ENCODE data around the gene IGF2R. TPM values are rescaled to one million over a fixed set of nuclear protein-coding genes. Genes with fewer than 3 reads are reported as not detected.

The IGF2R gene
- polyA plus RNA-seq, 1 donor: 124 TPM

DNA sequence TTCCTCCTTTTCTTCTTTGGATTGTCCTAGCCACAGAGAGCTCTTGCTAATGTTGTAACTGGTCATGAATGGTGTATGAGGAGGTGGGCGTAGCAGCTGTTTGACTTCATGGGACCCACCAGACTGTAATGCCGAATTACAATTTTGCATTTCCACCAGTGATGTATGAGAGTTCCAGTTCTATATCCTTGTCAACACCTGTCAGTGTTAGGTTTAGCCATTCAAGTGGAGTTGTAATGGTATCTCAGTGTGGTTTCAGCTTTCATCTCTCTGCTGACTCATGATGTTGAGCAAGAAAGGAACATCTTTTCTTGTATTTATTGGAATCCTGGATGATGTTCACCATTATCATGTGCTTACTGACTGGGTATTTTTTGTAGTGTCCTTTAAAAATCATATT, 5.1 kb downstream of the IGF2R start:
- no peak for DNase-seq (ENCODE audit: low read depth)

- DNase-seq (ENCODE audit: low read depth): no peak
Observed at GRCh38 chr6:159974932-159975331, 6.0 kb downstream of the IGF2R start.

GRCh38 chr6:159976686-159977254, 7.9 kb downstream of the IGF2R start:
- DNase-seq (ENCODE audit: low read depth): no peak

DNA sequence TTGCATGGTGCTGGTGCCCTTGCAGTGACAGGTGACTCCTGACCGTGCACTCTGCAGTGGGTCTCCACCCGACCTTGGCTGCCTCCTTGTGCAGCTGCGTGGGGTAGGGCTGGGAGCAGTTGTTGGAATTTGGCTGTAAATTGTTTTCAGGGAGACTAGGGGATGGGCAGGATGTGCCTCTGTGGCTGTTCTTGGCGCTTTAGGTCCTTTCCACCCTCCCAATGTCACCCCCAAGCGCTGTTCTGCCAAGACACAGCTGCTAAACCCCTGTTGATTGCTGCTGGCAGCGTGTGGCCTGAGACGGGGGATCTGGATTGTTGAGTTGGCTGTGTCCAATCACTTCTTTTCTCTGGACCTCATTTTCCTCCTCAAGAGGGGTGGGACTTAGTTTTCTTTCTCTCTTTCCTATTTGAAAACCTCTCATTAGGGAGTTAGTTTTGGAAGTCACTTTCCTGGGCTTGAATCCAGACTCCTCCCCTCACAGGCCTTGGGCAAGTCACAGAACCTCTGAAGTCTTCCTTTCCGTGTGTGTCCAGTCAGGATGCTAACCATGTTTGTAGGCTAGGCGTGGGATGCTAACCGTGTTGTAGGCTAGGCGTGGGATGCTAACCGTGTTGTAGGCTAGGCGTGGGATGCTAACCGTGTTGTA, 8.5 kb downstream of the IGF2R start:
- DNase-seq (ENCODE audit: low read depth): peak; percentile 92

DNA sequence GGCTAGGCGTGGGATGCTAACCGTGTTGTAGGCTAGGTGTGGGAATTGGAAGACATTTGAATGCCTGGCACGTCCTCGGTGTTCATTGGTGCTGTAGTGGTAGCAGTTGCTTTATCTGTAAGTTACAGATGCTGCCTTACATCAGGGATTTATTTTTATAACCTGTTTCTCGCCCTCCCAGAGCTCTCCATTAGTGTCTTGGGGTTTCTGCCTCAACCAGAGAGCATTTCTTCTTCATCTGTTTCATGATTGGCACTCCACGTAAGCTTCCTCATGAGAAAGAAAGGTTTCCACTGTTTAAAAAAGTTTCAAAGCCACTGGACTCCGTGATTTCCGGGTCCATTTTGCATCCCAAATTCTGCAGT, 9.0 kb downstream of the IGF2R start:
- DNase-seq (ENCODE audit: low read depth): no peak

GRCh38 chr6:159978291-159979135, 9.6 kb downstream of the IGF2R start:
- no peak for DNase-seq (ENCODE audit: low read depth)

DNA sequence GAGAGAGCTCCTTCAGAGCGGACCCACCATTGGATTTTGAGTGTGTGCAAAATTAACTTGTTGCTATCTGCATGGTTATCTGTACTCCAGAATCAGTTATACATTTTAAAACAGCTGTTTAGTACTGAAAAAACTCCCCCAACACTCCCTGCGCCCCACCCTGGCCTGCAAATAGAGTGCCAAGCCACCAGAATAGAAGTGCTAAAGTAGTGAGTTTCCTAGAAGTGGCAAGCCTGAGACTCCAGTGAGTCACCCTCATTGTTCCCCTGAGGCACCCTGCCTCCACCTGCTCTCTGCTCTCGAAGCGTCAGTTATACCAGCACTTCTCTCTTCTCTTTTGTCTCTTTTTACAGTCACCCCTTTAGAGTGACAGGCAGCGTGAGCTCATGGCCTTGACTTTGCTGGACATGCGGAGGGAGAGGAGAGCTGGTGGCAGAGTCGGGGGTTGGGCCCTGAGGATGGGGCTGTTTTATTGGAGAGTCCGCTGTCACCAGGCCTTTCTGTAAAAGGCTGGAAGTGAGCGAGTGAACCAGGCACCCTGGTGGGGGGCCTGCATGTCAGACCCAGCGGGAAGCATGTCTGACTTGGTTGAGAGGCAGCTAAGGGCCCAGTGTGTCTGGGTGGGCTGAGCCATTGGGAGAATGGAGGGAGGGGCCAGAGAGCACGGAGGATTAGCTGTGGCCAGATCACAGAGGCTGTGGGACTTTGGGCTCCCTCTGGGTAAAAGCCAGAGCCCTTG, 10.4 kb downstream of the IGF2R start:
- no peak for DNase-seq (ENCODE audit: low read depth)

DNA sequence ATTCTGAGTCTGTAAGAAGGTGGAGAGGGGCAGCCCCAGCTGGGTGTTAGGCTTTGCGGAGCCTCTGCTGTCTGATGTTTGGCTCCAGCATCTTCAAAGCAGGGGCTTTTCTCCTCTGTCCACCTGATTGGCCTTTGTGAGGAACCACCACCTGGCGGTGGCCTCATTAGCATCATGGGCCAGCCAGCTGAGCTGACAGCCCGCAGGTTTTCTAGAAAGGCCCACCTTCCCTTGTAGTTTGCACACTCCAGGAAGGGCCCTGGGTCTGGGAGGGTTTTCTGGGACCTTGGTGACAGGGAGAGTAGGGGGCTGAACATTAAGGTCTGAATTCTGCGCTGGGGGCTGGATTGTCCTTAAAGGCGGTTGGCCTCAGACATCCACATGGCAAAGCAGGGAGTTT, 11.6 kb downstream of the IGF2R start:
- no peak for DNase-seq (ENCODE audit: low read depth)

DNA sequence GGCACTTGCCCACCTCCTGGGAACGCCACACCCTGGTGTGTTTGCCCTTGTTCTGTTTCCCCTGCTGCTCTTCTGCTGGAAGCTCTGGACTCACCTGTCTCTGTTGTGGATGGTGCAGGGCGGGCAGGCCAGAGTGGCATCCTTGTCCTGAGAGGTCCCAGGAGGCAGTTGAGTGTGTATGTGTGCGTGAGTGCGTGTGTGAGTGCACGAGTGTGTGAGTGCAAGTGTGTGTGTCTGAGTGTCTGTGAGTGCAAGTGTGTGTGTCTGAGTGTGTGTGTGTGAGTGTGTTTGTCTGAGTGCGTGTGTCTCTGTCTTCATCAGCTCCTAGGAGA, 12.2 kb downstream of the IGF2R start:
- DNase-seq (ENCODE audit: low read depth): no peak

GRCh38 chr6:159981403-159982245, 12.7 kb downstream of the IGF2R start:
- no peak for DNase-seq (ENCODE audit: low read depth)

- DNase-seq (ENCODE audit: low read depth): no peak
Observed at GRCh38 chr6:159982731-159983506, 14.0 kb downstream of the IGF2R start.

DNA sequence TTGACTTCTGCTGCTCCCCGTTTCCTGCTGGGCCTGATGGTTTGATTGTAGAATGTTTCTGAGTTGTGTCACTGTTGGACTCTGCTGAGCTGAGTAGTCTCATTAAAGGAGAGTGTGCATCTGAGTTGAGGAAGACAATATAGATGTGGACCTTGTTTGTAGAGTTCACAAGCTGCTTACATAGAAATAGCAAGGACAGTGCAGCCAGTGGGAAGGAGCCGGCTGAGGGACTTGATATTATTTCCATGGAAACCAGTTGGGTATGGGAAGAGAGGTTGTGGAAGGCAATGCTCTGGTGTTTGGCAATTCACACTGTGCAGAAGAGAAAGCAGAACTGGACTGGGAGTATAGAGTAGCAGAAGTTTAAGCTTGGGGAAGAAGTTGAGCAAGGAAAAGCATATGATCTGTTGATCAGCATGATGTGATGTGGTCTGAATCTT, 14.8 kb downstream of the IGF2R start:
- DNase-seq (ENCODE audit: low read depth): no peak

DNA sequence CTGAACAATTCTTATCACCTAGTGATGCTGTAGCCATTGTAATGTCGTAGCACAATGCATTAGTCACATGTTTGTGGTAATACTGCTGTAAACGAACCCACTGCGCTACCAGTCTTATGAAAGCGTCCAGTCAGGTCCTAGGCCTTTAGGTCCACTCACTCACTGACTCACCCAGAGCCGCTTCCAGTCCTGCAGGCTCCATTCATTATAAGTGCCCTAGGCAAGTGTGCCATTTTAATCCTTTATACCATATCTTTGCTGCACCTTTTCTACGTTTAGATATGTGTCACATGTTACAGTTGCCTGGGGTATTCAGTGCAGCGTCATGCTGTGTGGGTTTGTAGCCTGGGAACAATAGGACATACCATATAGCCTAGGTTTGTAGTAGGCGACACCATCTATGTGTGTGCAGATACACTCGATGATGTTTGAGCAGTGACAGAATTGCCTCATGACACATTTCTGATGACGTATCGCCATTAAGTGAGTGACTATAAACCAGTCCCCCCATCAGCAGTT, 15.4 kb downstream of the IGF2R start:
- no peak for DNase-seq (ENCODE audit: low read depth)

- DNase-seq (ENCODE audit: low read depth): no peak
Observed at GRCh38 chr6:159985296-159985945, 16.5 kb downstream of the IGF2R start.

DNA sequence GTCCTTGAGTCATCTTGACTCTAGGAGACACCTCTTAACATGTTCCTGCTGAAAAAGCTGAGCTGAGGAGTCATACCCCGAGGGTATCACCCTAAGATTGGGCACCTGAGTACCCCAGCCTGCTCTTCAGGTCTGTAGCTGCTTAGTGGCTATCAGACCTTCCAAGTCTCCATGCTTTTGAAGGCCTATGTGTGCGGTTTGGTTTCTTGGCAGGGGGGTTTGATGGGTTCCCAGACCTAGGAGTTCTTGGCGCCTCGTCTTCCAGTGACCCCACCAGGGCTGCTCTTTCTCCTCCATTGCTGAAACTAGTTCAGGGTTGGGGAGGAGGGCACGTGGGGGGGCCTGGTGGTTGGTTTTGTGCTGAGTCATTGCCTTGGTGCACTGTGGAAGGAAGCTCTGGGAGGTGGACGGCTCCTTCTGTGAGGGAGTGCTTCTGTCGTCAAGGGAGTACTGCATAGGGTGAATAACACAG, 20.1 kb downstream of the IGF2R start:
- DNase-seq (ENCODE audit: low read depth): no peak

DNA sequence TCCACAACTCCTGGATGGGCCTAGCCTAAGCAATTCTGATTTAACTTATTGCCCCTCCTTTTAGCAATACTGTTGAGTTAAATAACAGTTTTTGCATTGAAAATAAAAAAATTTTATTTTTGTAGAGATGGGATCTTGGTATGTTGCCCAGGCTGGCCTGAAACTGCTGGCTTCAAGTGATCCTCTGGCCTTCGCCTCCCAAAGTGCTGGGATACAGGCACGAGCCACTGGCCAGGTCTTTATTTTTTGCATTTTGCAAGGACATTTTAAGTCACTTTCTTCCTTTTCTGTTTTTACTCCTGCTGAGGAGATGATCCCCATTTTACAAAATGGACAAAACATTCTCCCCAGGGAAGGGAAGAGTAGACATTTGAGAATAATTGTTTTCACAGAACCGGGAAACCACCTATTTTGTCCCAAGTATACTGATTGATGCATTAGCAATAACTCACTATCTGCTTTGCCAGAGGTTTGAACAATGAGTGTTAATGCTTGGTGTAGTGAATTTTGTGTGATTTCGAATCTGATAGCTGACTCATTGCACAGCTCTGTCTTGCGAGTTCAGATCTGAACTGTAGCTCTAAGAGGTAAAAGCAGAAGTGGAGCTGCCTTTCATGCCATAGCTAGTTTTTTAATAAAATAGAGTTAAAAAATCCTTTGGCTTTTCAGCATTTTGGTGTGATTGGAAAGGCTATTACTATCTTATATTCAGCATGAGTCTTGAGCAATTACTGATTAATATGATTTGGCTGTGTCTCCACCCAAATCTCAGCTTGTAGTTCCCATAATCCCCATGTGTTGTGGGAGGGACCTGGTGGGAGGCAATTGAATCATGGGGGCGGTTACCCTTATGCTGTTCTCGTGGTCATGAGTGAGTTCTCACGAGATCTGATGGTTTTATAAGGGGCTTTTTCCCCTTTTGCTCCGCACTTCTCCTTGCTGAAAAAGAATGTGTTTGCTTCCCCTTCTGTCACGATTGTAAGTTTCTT, 20.9 kb downstream of the IGF2R start:
- DNase-seq (ENCODE audit: low read depth): no peak

GRCh38 chr6:159992366-159992765, 23.5 kb downstream of the IGF2R start:
- no peak for DNase-seq (ENCODE audit: low read depth)

DNA sequence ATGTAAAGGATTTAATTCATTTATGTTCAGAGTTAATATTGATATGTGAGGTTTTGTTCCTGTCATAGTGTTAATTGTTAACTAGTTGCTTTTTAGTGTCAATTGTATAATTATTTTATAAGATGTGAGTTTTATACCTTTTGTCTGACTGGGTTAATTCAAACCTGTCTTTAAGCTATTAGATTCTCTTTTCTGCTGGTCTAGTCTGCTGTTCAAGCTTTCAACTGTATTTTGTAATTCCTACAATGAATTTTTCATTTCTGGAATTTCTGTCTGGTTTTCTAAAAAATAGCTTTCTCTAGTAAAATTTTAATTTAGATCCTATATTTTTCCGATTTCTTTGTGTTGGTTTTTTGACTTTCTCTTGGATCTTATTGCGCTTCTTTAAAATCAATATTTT, 26.5 kb downstream of the IGF2R start:
- DNase-seq (ENCODE audit: low read depth): no peak
